Keratinocyte (primary cell): ENCODE data around the gene SLC9A7. TPM values are rescaled to one million over a fixed set of nuclear protein-coding genes. Genes with fewer than 3 reads are reported as not detected.

Experiments used
- DNase-seq: peaks from one replicate; pipeline ENCODE4 v3.0.0-alpha.2; 2011; ENCODE audit warnings: low read depth, missing footprints, low spot score
- FAIRE-seq: peaks from 2 replicates; lab custom pipeline; 2011; peaks lifted over from hg19 to GRCh38; lab: Jason Lieb, UNC
- H2AFZ ChIP-seq: 2 replicates; pipeline ENCODE4 v1.6.0; 2012; ENCODE audit warnings: low read length, control low read depth, inconsistent platforms; ENCODE audit not compliant: control insufficient read depth
- H3K27ac ChIP-seq: 2 replicates; pipeline ENCODE4 v1.5.1; 2011; ENCODE audit warnings: low read length; ENCODE audit not compliant: control insufficient read depth, insufficient read depth
- H3K27me3 ChIP-seq: 3 replicates; pipeline ENCODE4 v1.6.0; 2011; ENCODE audit warnings: low read length; ENCODE audit not compliant: control insufficient read depth, insufficient read depth; ENCODE audit errors: extremely low read depth
- H3K36me3 ChIP-seq, 2 experiments: 2 replicates in 1 of 2; 3 replicates in 1 of 2; pipeline ENCODE4 v1.5.1; 2011; ENCODE audit warnings: low read length in 2 of 2, mild to moderate bottlenecking in 1 of 2; ENCODE audit not compliant: control insufficient read depth in 2 of 2, insufficient read depth in 2 of 2; ENCODE audit errors: extremely low read depth in 1 of 2
- H3K4me1 ChIP-seq: 3 replicates; pipeline ENCODE4 v1.5.1; 2011; ENCODE audit warnings: low read length; ENCODE audit not compliant: control insufficient read depth, insufficient read depth; ENCODE audit errors: extremely low read depth
- H3K4me2 ChIP-seq: 3 replicates; pipeline ENCODE4 v1.6.0; 2011; ENCODE audit warnings: low read depth, low read length; ENCODE audit not compliant: control insufficient read depth, insufficient read depth; ENCODE audit errors: extremely low read depth
- H3K4me3 ChIP-seq, 3 experiments: fragments of 200-600 bp in 1 of 3; sonication (generic) in 1 of 3; 2 replicates in 2 of 3; 3 replicates in 1 of 3; pipeline ENCODE4 v1.5.1; 2011 to 2016; ENCODE audit warnings: low read length in 3 of 3, mild to moderate bottlenecking in 3 of 3, control low read depth in 2 of 3, inconsistent platforms in 1 of 3, low read depth in 1 of 3, mixed read lengths in 1 of 3, mixed run types in 1 of 3, moderate library complexity in 1 of 3; ENCODE audit not compliant: control insufficient read depth in 2 of 3, insufficient read depth in 2 of 3; ENCODE audit errors: extremely low read depth in 1 of 3
- H3K79me2 ChIP-seq: 2 replicates; pipeline ENCODE4 v1.6.0; 2012; ENCODE audit warnings: low read length; ENCODE audit not compliant: control insufficient read depth, insufficient read depth
- H3K9ac ChIP-seq: 3 replicates; pipeline ENCODE4 v1.6.0; 2011; ENCODE audit warnings: low read length; ENCODE audit not compliant: control insufficient read depth, insufficient read depth; ENCODE audit errors: extremely low read depth
- H3K9me1 ChIP-seq: 3 replicates; pipeline ENCODE4 v1.6.0; 2011; ENCODE audit warnings: low read length; ENCODE audit not compliant: control insufficient read depth, insufficient read depth; ENCODE audit errors: extremely low read depth
- H3K9me3 ChIP-seq: 2 replicates; pipeline ENCODE4 v1.5.1; 2012; ENCODE audit warnings: low read depth, low read length; ENCODE audit not compliant: control insufficient read depth
- H4K20me1 ChIP-seq: 3 replicates; pipeline ENCODE4 v1.6.0; 2011; ENCODE audit warnings: low read length; ENCODE audit not compliant: control insufficient read depth, insufficient read depth; ENCODE audit errors: extremely low read depth
- EZH2 ChIP-seq: IDR thresholded peaks from one replicate; pipeline ENCODE4 v1.6.1; 2012; ENCODE audit warnings: inconsistent platforms, mild to moderate bottlenecking, low read length, moderate library complexity
- dilution Hi-C: fragments of 300-500 bp; cut with MboI; formaldehyde crosslinking; loops from one replicate; pipeline ENCODE4 v1.7.0; 2020; ENCODE audit warnings: low sequenced_read_pairs; ENCODE audit not compliant: extremely low pct_ligation_motif_present
- polyA plus RNA-seq, 5 experiments: library from polyadenylated mRNA; depleted of rRNA in 3 of 5; stranded (reverse) in 3 of 5; stranded (forward) in 1 of 5; unstranded in 1 of 5; fragments of >200 nt; gene quantifications; 1 replicate in 1 of 5; 2 replicates in 3 of 5; 3 replicates in 1 of 5; pipeline versions ENCODE4 v1.2.1 to v1.2.3, GENCODE V29; 2011 to 2012; ENCODE audit warnings: missing spikeins in 2 of 5, low read depth in 1 of 5, low replicate concordance in 1 of 5
- TF ChIP-seq, protein P1 (sequence below), 3 experiments: IDR thresholded peaks in 1 of 3; conservative IDR thresholded peaks in 1 of 3; optimal IDR thresholded peaks in 1 of 3; 2 replicates in 2 of 3; 3 replicates in 1 of 3; pipeline versions ENCODE3 to v1.5.1; 2011; ENCODE audit warnings: low read length in 3 of 3, mild to moderate bottlenecking in 3 of 3, moderate library complexity in 2 of 3, control low read depth in 1 of 3, inconsistent platforms in 1 of 3; ENCODE audit not compliant: insufficient read depth in 2 of 3; ENCODE audit errors: extremely low read depth in 1 of 3

The SLC9A7 gene
- polyA plus RNA-seq, 1 donor (not counting 4 experiments of a cell fraction or from before 2014, with no cell fraction given), result 8.1 TPM

DNA sequence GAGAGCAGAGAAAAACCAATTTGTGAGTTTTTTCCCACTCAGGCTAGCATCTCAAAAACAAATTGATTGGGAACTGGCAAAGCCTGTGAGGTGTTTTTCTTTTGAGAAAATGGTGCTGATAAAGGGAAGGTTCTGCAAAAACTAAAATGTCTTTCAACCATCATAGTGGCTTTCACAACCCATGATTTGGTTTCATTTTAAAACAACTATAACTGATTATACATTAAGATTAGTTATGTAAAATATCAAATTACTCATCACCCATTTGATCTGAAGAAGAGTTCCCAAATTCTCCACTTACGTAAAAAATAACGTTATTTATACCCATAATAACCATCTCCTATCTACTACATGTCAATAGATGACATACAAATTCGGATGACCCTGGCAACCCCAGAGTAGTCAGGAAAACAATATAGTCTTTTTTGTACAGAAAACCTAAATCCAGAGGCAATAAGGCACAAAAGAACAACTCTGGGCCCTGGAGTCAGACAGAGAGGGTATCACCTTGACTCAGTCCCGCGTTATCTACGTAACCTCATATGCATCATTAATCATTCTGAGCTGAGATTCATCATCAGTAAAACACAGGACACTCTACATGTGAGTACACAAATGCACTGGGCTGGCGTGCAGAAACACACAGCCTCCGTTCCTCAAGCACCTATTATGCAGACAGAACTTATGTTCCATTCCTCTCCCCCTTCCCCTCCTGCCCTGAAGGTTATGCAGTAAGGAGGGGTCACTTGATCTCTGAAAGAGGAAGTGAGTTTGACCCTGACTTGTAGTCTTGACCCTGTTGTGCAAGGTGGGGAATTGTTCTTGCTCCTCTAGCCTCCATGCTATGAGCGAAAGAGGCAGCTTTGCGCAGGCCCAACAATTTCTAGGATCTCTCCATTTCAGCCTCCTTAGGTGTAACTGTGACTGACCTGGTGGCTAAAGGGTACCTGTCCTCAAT, 82.2 kb downstream of the SLC9A7 start:
- Histone ChIP-seq H3K9me1 (no peaks in the 10 kb centered on the region), H3K4me3 (no peak overlapping the region), H3K27ac (no peak overlapping the region), H2AFZ (no peak overlapping the region), H3K9me3 (no peaks in the 10 kb centered on the region), H3K9ac (no peak overlapping the region), H3K4me2 (no peak overlapping the region), H4K20me1 (no peaks in the 10 kb centered on the region), H3K27me3 (no peaks in the 10 kb centered on the region), H3K36me3 (no peaks in the 10 kb centered on the region), H3K79me2 (no peaks in the 10 kb centered on the region), H3K4me1 (no peaks in the 10 kb centered on the region)
- DNase-seq, result no peak
- TF ChIP-seq, protein P1, sequence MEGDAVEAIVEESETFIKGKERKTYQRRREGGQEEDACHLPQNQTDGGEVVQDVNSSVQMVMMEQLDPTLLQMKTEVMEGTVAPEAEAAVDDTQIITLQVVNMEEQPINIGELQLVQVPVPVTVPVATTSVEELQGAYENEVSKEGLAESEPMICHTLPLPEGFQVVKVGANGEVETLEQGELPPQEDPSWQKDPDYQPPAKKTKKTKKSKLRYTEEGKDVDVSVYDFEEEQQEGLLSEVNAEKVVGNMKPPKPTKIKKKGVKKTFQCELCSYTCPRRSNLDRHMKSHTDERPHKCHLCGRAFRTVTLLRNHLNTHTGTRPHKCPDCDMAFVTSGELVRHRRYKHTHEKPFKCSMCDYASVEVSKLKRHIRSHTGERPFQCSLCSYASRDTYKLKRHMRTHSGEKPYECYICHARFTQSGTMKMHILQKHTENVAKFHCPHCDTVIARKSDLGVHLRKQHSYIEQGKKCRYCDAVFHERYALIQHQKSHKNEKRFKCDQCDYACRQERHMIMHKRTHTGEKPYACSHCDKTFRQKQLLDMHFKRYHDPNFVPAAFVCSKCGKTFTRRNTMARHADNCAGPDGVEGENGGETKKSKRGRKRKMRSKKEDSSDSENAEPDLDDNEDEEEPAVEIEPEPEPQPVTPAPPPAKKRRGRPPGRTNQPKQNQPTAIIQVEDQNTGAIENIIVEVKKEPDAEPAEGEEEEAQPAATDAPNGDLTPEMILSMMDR (optimal IDR thresholded peaks at IDR 0.05 in 1 of 3, IDR thresholded peaks at IDR 0.05 in 1 of 3, conservative IDR thresholded peaks at IDR 0.05 in 1 of 3; ENCODE audit: extremely low read depth in 1 of 3, insufficient read depth in 2 of 3, low read length in 3 of 3), result no peak
- no peak for TF ChIP-seq EZH2
- dilution Hi-C loops, result no loop called here
- no peak for FAIRE-seq

DNA sequence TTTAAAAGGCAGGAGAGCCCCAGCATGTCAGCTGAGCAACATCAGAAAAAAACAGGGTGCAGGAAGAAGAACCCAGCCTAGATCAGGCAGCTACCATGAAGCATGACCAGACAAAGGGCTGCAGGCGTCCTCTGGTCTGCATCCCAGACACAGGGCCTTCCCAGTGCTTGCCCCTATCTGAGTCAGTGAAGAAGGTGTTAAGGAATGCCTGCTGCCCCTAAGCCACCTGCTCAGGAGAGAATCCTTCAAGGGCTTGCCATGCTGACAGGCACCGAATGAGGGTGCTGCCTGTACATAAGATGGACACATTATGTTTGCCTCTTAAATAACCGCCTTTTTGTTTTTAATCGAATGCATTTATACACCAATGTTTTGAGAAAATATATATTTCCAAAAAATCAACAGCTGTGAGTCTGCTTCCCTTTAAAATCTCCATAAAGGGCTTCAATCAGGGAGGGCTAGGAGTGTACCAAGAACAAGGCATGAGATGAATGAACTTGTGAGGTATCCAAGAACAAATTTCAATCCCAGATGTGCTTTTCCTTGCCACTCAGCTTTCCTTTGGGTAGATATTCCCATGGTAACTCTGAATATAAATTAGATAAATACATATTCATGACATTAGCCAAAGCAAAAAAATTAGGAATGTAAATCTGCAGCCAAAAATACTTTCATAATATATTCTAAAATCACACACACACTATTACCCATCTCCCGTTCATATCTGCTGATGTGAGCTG, 85.1 kb downstream of the SLC9A7 start:
- Histone ChIP-seq H3K9me3 (no peaks in the 10 kb centered on the region), H3K27me3 (no peaks in the 10 kb centered on the region), H3K4me2 (no peak overlapping the region), H3K4me1 (no peaks in the 10 kb centered on the region), H3K4me3 (no peak overlapping the region), H3K36me3 (no peaks in the 10 kb centered on the region), H3K79me2 (no peaks in the 10 kb centered on the region), H3K9me1 (no peaks in the 10 kb centered on the region), H4K20me1 (no peaks in the 10 kb centered on the region), H2AFZ (no peak overlapping the region), H3K9ac (no peak overlapping the region), H3K27ac (no peak overlapping the region)
- dilution Hi-C loops, result no loop called here
- FAIRE-seq (no peak), DNase-seq (no peak)
- TF ChIP-seq EZH2, result no peak
- TF ChIP-seq, protein P1 (optimal IDR thresholded peaks at IDR 0.05 in 1 of 3, IDR thresholded peaks at IDR 0.05 in 1 of 3, conservative IDR thresholded peaks at IDR 0.05 in 1 of 3; ENCODE audit: extremely low read depth in 1 of 3, insufficient read depth in 2 of 3, low read length in 3 of 3), result no peak
